ENCODE data around the gene HIVEP3.

HIVEP3 gene

DNA sequence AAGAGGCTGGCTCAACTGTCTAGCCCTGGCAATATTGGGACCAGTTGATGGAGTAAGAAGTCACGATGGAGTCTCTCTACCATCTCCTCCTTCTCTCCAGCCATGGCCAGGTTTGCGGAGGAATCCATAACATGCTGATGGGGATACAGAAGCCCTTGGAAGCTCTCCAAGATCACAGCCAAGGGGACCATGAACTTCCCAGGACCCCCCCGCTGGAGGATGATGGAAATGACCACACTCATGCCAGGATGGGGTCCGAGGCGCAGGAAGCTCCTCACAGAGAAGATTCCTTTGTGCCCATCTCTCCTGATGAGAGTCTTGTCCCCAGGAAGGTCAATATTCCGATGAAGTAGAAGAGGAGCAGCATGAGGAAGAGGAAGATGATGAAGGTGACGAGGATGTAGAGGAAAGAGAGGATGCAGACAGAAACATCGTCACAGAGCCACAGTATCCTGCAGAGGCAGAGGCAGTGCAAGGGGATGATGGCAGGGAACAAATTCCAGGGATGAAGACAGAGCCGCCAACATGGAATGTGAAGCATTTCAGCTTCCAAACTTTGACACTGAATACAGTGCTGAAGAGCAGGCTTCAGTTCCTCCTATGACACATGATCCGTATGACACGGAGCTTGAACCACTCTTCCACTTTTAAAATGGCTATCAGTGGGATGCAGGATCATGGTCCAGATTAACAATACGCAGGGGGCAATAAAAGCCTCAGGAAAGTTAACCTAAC lies 376.4 kb downstream of the HIVEP3 start:
- no peak for DNase-seq

DNA sequence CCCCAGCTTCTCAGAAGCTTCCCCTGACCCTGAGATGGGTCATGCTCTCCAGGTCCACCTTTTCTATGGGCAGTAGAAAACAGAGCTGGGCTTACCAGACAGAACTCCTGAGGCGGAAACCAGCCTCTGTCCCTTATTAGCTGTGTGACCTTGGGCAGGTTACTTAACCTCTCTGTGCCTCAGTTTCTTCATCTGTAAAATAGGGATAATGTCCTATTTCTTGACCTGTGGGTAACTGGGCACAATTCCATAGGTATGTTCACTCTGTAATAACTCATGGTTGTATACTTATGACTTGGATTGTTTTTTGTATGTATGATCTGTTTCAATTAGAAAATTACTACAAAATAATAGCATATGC lies 377.1 kb downstream of the HIVEP3 start:
- DNase-seq: no peak

DNA sequence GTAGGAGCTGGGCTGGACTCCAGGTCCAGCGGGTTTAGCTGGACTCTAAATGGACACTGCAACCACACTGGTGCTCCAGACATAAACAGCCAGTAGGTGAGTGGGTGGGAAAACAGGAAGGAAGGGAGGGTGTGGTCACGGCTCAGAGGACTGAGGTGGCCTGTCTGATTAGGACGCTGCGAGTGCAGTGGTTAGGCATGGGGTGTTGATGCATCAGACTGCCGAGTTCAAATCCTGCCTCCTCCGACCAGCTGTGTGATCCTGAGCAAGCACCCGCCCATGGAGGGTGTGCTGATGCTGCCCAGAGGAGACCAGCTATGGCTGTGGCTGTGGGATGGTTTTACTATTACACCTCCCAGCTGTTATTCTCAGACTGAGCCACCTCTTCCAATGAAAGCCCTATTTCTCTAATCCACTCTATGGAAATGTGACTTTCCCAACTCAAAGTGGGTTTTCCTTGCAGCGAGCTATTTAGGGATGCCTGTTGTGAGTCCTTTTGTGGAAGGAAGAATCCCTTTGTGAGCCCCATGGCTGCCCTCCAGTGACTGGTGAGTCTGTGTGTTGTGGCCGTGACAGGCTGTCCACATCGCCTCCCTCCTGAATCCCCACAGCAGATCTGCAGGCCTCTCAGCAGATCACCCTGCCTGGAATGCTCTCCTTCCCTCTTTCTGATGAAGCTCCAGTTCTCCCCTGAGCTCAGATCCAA lies 377.7 kb downstream of the HIVEP3 start:
- DNase-seq: no peak

DNA sequence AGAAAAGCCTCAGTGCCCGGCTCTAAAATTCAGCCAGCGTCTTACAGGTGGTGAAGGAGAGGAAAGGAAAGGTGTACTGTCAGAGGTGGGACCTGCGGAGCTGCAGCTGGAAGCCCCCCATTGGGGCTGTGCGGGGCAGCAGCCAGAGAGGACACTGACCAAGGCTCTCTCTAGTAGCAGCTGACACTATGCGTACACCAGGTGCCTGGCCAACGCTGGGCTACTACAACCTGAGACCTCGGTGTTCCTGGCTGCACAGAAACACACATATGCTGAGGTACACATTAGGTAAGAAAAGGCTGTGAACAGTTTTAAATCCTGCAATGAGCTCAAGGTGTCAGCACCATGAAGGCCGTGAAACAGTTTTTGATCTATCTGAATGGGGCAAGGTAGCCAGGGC lies 378.7 kb downstream of the HIVEP3 start:
- DNase-seq: no peak

DNA sequence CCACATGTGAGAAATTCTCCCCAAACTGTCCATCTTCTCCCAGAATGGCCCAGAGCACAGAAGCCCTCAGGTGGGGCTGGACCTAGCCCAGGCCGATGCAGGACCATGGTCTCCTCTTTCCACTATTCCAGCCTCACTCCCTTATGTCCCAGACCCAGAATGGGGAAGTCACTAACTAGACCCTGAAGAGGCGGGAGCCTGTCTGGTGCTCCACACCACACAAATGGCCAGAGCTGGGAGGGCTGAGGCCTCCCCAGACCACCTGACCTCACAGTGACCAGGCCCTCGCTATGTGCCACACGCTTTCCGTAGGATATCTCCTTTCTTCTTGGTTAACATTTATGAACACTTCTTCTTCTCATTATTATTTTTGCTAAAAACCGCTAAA lies 379.3 kb downstream of the HIVEP3 start:
- no peak for DNase-seq

DNA sequence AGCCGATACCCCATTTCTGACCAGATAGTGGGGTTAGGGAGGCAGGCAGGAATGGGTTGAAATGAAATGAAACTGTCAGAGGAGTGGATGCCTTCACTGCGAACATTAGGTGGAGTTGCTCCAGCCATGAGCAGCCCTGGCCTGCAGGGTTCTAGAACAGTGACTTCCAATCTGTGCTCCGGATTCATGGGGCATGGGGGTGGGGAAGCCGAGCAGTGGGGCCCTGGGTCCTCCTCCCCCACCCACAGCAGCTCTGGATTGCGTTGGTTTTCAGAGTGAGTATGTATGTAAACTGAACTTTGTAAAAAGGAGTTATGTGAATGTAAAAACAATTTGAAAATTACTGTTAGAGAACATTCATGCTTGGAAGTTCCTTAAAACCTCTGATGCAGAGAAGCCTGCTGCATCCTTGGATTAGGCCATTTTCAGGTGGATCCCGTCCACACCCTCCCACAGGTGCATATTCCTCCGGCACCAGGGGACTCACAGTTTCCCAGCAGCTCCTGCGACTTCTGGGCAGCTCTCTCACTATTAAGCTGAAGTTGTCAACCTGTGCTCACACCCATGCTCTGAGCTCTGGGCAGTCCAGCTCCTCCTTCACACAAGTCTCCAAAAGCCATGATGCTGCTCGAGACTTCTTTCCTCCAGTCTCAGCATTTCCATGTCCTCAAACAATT lies 379.8 kb downstream of the HIVEP3 start:
- DNase-seq: no peak

DNA sequence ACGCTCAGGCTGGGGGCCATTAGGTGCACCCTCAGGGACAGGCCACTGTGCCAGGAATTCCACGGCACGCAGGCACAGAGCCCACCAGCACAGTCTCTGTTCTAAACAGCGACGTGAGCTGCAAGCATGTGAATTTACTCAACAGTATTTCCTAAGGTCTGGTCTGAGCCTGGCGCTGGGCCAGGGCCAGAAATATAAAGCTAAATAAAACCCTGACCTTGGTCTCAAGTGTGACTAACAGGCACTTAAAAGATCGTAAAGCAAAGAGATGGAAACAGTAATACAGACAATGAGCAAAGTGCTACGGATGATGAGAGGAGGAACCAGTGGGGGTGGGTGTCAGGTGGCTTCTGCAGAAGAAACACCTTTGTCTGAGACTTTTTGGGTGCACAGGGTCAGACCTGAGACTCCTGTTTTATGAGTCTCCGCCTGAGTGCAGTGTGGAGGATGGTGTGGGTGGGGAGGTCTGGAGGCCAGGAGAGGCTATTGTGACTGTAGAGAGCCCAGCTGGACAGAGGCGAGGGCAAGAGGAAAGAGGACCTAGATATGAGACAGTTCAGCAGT lies 380.9 kb downstream of the HIVEP3 start:
- DNase-seq: no peak

DNA sequence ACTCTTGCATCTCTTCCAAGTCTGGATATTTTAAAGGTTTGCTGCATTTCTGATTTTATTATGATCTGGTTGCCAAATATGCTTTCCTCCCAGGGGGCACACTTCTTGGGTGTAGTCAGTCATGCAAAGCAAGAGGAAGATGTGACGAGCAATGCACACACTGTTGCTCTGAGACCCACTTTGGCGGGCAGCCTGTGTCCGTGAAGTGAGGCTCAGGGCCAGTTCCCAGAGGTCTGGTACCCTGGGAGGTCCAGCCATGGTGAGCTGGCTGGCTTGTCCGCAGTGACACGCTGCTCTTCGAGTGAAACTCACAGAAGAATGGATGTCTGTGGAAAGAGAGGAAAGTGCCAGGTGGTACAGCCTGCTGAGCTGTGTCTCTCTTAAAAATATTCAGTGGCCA lies 381.5 kb downstream of the HIVEP3 start:
- no peak for DNase-seq

DNA sequence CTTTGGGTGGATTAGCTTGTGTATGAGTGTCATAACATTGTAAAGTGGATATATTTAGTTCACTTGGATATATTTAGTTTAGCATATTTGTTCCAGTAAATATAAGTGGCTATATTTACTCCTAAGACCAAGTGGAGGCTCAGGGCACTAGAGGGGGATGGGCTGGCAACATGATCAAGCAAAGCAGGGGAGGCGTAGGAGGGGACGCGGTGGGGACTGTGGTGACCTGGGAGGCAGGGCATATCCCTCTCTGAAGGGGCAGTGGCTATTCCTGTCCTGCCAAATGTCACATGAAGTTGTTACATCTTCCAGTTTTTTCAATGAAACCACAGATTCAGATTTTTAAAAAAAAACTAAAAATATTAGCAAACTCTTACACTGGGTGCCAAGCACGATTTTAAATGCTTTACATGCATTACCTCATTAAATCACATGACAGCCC lies 382.3 kb downstream of the HIVEP3 start:
- no peak for DNase-seq

DNA sequence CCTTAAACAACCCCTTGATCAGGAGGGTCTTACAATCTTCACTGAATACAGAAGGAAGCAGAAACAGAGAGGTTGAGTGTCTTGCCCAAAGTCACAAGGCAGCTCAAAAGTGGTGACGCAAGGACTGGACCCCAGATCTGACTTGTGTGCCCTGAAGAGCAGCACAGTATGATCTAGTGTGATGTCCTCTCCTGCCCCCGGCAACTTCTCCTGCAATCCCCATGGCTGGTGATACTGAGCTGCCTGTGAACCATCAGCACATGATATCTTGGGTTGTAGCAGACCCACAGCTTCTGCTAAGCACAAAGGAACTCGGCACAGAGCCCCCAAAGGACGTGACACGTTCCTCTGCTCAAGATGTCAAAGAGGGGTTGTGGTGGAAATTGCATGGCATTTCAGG lies 383.0 kb downstream of the HIVEP3 start:
- DNase-seq: no peak

DNA sequence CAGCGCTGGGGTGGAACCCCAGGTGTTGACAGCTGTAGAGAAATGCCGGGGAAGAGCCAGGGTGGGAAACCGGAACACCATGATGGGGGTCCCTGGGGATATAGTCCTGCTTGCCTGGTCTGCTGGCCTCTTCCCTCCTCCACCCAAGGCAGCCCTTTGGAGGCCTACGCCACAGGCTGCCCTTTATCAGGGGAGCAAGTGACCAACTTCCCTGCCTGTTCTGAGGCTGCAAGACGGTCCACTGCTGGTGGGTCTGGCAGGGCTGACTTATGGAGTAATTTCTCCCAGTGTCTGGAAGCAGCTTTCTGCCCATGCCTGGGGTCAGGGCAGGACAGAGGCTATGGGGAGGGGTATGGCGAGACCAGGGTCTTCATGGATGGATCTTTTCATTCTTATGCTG lies 383.4 kb downstream of the HIVEP3 start:
- DNase-seq: no peak

DNA sequence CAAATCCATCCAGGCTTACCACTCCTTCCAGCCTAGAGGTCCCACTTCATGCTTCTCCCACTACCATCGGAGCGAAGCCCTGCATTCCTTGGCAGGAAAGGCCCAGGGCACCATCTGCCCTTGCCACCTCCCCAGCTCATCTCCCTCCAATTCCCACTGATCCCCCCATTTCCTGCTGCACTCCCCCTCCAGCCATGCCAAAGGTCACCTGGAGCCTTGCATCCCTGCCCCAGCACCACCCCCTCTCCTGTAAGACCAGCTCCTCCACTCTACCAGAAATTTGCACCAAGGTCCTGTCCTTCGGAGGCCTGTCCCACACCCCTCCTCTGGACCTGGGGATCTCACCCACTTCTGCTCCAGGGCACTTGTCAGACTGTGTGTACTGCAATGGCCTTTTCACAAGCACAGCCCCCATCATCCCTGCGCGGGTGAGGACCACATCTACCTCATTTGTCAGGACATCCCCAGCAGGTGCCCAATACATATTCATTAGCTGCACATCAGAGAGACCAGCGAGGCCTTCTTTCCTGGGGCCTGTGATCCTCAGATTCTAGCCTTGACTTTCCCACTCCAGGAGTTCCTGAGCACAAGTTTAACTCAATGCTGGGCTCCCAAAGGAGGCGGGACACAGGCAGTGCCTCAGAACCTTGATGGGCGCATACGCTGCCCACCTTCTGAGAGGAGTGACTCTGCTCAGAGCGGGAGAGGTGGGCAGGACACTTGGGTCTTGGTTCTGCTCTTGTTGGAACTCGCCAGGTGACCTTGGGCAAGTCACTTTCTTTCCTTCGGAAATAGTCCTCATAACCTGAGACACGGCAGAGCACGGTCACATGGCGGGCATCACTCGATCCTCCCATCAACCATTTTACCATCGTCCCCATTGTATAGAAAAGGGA lies 384.3 kb downstream of the HIVEP3 start:
- DNase-seq: no peak

DNA sequence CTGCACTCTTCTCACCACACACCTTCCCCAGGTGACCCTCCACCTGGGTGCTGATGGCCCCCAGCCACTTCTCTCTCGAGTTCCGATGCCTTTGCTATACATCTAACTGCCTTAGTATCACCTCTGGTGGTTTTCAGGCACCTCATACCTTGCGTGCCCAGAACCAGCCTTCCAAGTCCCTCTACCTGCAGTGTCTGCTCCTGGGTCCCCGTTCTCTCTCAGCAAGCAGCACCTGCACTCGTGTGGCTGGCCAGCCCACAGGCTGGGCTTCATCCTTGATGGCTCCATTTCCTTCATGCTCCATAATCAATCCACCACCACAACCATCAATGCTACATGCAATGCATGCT lies 385.0 kb downstream of the HIVEP3 start:
- DNase-seq: no peak

DNA sequence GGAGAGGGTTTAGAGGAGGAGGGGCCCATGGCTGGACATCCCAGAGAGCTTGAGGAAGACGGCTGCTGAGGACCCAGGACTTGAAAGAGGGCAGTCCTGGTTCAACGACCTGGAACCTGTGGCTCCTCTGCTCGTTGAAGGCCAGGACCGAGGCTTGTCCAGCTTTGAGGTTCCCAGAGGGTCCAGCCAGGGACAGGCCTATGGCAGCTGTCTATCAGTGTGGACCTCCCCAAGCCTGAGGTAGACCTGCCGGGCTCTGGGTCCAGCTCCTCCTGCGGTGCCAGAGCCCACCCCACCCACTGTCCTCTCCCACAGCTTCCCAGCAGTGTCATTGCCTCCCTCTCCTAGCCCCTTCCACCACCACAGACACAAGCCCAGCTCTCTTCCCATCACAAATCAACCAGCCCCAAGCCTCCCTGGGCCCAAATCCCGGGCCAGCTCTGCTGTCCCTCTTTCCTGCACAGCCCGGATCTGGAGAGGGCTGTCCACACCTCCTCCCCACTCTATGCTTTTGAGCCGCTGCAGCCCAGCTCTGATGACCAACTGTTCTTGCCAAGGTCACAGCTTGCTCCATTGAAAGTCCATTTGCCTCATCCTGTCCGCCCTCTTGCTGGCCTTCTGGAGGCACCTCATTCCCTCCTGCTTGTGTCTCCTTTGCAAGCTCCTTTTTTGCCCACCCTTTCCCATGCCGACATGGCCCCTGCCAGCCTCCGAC lies 385.5 kb downstream of the HIVEP3 start:
- no peak for DNase-seq

DNA sequence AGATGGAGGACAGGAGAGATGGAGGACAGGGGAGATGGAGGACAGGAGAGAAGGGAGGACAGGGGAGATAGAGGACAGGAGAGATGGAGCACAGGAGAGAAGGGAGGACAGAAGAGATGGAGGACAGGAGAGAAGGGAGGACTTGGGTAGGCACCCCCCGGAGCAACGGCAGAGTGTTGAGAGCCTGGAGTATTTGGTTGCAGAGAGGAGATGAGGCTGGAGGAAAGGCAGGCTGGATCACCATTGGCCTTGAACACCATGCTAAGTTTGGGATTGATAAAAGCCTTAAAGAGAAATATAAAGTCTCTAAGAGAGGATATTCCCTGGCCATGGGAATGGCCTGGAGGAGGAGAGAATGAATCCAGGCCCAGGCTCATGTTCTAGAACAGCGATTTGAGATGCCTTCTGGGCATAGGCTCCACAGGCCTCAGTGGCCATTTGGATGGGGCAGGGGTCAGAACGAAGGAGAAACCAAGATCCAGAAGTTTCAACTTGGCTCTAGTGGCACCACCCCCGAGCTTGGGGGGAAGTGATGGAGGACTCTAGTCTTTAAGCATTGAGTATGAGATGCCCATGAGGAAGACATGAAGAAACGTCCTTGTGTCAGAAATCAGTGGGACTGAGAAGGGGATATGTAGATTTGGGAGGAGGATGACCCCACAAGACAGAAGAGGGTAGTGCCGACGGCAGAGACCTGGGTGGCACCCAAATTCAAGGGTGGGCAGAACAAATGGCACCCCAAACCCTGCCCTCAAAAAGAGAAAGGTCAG lies 386.3 kb downstream of the HIVEP3 start:
- DNase-seq: no peak

DNA sequence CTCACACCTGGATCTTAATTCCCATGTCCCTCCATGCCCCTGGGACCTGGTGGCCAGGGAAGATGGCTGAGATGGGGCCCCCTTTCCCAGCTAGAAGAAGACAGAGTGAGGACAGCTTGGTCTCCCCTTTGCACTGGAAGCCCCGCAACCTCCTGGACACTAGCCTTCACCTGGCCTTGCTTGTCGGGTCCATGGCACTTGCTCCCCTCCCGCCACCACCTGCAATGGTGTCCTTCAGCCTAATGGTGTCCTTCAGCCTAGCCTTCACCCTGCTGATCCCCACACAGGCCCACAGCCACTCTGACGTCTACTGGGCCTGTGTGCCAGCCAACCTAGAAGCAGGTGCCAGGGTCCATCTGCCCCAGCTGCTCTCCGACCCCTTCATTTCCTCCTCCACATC lies 388.3 kb downstream of the HIVEP3 start:
- no peak for DNase-seq

DNA sequence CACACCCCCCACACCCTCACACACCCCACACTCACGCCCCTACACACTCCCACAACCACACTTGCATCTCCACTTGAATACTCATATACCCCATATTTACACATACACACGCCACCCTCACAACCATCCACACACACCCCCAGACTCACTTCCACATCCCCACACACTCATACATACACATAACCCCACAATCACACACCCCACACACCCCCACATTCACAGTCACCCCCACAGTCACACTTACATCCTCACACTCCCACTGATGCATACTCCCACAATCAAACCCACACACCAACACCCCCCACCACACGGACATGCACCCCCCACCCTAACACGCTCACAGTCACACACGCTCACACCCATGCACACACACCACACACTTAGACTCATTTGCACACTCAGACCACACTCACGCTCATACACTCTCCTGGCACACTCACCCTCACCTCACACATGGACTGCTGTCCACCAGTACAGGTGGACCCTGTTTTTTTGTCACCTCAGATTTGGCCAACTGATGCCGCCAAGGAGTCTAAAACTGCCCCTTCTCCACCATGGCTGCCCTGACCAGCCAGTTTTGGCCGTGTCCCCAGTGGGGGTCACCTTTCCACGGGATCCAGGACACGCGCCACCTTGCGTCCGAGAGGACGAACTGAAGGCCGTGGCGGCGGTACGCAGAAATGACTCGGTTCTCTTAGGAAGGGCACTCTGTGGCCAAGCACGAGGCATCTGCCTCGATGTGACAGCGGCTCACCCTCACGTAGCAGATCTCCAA lies 388.9 kb downstream of the HIVEP3 start:
- DNase-seq: no peak

DNA sequence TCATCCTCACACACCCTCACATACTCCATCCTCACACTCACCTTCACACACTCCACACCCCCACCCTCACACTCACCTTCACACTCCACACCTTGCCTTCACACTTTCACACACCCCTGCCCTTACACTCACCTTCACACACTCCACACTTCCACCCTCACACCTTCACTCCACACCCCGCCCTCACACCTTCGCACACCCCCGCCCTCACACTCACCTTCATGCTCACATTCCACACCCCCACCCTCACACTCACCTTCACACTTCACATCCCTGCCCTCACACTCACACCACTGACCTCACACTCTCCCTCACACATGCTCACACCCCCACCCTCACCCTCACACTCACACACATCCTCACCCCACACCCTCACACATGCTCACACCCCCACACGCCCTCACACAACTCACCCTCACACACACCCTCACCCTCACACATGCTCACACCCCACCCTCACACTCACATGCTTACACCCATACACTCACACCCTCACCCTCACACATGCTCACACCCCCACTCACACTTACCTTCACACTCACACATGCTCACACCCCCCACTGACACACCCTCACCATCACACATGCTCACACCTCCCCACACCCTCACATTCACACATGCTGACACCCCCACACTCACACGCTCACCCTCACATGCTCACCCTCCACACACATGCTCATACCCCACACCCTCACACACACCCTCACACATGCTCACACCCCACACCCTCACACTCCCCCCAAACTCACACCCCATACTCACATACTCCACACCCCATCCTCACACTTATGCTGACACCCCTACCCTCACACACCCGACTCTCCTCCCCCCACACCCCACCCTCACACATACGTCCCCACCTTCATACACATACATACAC lies 389.8 kb downstream of the HIVEP3 start:
- DNase-seq: no peak

DNA sequence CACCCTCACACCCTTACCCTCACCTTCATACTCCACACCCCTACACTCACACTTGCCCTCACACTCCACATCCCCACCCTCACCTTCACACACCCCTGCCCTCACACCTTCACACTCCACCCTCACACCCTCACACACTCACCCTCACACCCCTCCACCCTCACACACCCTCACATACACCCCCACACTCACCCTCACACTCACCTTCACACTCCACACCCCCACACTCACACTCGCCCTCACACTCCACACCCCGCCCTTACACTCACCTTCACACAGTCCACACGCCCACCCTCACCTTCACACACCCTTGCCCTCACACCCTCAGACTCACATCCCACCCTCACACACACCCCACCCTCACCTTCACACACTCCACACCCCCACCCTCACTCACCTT lies 390.6 kb downstream of the HIVEP3 start:
- DNase-seq: no peak
